ENCODE results near the gene DNMT1.

Gene DNMT1

GRCh38 chr19:10138879-10139795 lies 55.6 kb downstream of the DNMT1 start:
- no peaks in the 10 kb centered on the region for H3K4me1 ChIP-seq (ENCODE audit: control insufficient read depth in 2 of 2, insufficient read depth in 1 of 2, low read depth in 1 of 2, low read length in 2 of 2)
- H2BK15ac ChIP-seq (ENCODE audit: low read length): no peak overlapping the region
- H3K18ac ChIP-seq (ENCODE audit: low read length): no peak overlapping the region
- H2AFZ ChIP-seq (ENCODE audit: low read length): no peak overlapping the region
- H3K14ac ChIP-seq (ENCODE audit: low read length): no peak overlapping the region
- H4K91ac ChIP-seq (ENCODE audit: low read depth, low read length, poor library complexity): no peak overlapping the region
- no peak overlapping the region for H2AK5ac ChIP-seq (ENCODE audit: low read depth, low read length)
- no peaks in the 10 kb centered on the region for H3K27me3 ChIP-seq (ENCODE audit: control insufficient read depth in 3 of 3, insufficient read depth in 3 of 3, low read depth in 1 of 3, low read length in 3 of 3)
- no peak overlapping the region for H3K23ac ChIP-seq (ENCODE audit: low read depth, low read length, poor library complexity)
- H3K4me2 ChIP-seq (ENCODE audit: insufficient read depth, low read length, poor library complexity, severe bottlenecking): no peak overlapping the region
- peaks cover 82 to 99% of the 10 kb centered on the region in 2 donors for H3K36me3 ChIP-seq (replicated peaks in 1 of 2; ENCODE audit: control insufficient read depth in 2 of 2, insufficient read depth in 2 of 2, low read length in 2 of 2)
- H4K8ac ChIP-seq (ENCODE audit: low read depth, low read length): no peak overlapping the region
- H2BK120ac ChIP-seq (ENCODE audit: low read depth, low read length): no peak overlapping the region
- H3K9ac ChIP-seq (ENCODE audit: low read depth, low read length, poor library complexity): peak overlapping the region; percentile 9
- no peak overlapping the region for H3K4me3 ChIP-seq (ENCODE audit: low read length in 2 of 2)
- no peak overlapping the region for H2BK5ac ChIP-seq (ENCODE audit: low read length)
- H3K4ac ChIP-seq (ENCODE audit: low read length): no peak overlapping the region
- no peak overlapping the region for H2BK12ac ChIP-seq (ENCODE audit: low read length)
- H3K9me3 ChIP-seq (replicated peaks in 1 of 2; ENCODE audit: control insufficient read depth in 2 of 2, insufficient read depth in 1 of 2, low read depth in 1 of 2, low read length in 2 of 2): no peaks in the 10 kb centered on the region
- no peak overlapping the region for H3K27ac ChIP-seq (replicated peaks; ENCODE audit: low read length)
- DNase-seq (ENCODE audit: low spot score): no peak
- peaks cover 10% of the 10 kb centered on the region for H3K79me1 ChIP-seq (ENCODE audit: low read depth, low read length)
- no CpG with 5 or more reads among the region's 27 CpGs for WGBS, 2 donors (ENCODE audit: extremely low coverage in 2 of 2, insufficient read length in 2 of 2, insufficient replicate concordance in 1 of 2)

- WGBS, 2 donors (ENCODE audit: extremely low coverage in 2 of 2, insufficient read length in 2 of 2, insufficient replicate concordance in 1 of 2): no CpG with 5 or more reads among the region's 38 CpGs
- no peaks in the 10 kb centered on the region for H3K4me1 ChIP-seq (ENCODE audit: control insufficient read depth in 2 of 2, insufficient read depth in 1 of 2, low read depth in 1 of 2, low read length in 2 of 2)
These were observed 56.7 kb downstream of the DNMT1 start for GRCh38 chr19:10137751-10138682.

GRCh38 chr19:10136936-10137335 lies 57.8 kb downstream of the DNMT1 start:
- H3K9ac ChIP-seq (ENCODE audit: low read depth, low read length, poor library complexity): no peak overlapping the region
- H3K4ac ChIP-seq (ENCODE audit: low read length): no peak overlapping the region
- no peak overlapping the region for H2BK120ac ChIP-seq (ENCODE audit: low read depth, low read length)
- H2BK12ac ChIP-seq (ENCODE audit: low read length): no peak overlapping the region
- DNase-seq (ENCODE audit: low spot score): no peak
- H3K4me2 ChIP-seq (ENCODE audit: insufficient read depth, low read length, poor library complexity, severe bottlenecking): no peak overlapping the region
- H2AK5ac ChIP-seq (ENCODE audit: low read depth, low read length): no peak overlapping the region
- peaks cover 12% of the 10 kb centered on the region for H3K79me1 ChIP-seq (ENCODE audit: low read depth, low read length)
- peak overlapping the region; percentile 56 for H3K14ac ChIP-seq (ENCODE audit: low read length)
- H4K8ac ChIP-seq (ENCODE audit: low read depth, low read length): no peak overlapping the region
- H3K4me1 ChIP-seq (ENCODE audit: control insufficient read depth in 2 of 2, insufficient read depth in 1 of 2, low read depth in 1 of 2, low read length in 2 of 2): no peaks in the 10 kb centered on the region
- no peak overlapping the region for H3K18ac ChIP-seq (ENCODE audit: low read length)
- H3K9me3 ChIP-seq (replicated peaks in 1 of 2; ENCODE audit: control insufficient read depth in 2 of 2, insufficient read depth in 1 of 2, low read depth in 1 of 2, low read length in 2 of 2): no peaks in the 10 kb centered on the region
- peaks cover 78 to 98% of the 10 kb centered on the region in 2 donors for H3K36me3 ChIP-seq (replicated peaks in 1 of 2; ENCODE audit: control insufficient read depth in 2 of 2, insufficient read depth in 2 of 2, low read length in 2 of 2)
- no peak overlapping the region for H3K4me3 ChIP-seq (ENCODE audit: low read length in 2 of 2)
- no peak overlapping the region for H2BK15ac ChIP-seq (ENCODE audit: low read length)
- WGBS, 2 donors (ENCODE audit: extremely low coverage in 2 of 2, insufficient read length in 2 of 2, insufficient replicate concordance in 1 of 2): no CpG with 5 or more reads among the region's 14 CpGs
- H3K23ac ChIP-seq (ENCODE audit: low read depth, low read length, poor library complexity): peak overlapping the region; percentile 80
- no peak overlapping the region for H2BK5ac ChIP-seq (ENCODE audit: low read length)
- no peak overlapping the region for H3K27ac ChIP-seq (replicated peaks; ENCODE audit: low read length)
- no peaks in the 10 kb centered on the region for H3K27me3 ChIP-seq (ENCODE audit: control insufficient read depth in 3 of 3, insufficient read depth in 3 of 3, low read depth in 1 of 3, low read length in 3 of 3)
- no peak overlapping the region for H4K91ac ChIP-seq (ENCODE audit: low read depth, low read length, poor library complexity)
- H2AFZ ChIP-seq (ENCODE audit: low read length): no peak overlapping the region

More at GRCh38 chr19:10137751-10138682, 56.7 kb downstream of the DNMT1 start:
- Histone ChIP-seq H3K27ac (replicated peaks; ENCODE audit: low read length) (no peak overlapping the region), H2AFZ (ENCODE audit: low read length) (no peak overlapping the region), H2AK5ac (ENCODE audit: low read depth, low read length) (no peak overlapping the region), H3K79me1 (ENCODE audit: low read depth, low read length) (peaks cover 12% of the 10 kb centered on the region), H3K9me3 (replicated peaks in 1 of 2; ENCODE audit: control insufficient read depth in 2 of 2, insufficient read depth in 1 of 2, low read depth in 1 of 2, low read length in 2 of 2) (no peaks in the 10 kb centered on the region), H3K27me3 (ENCODE audit: control insufficient read depth in 3 of 3, insufficient read depth in 3 of 3, low read depth in 1 of 3, low read length in 3 of 3) (no peaks in the 10 kb centered on the region), H3K14ac (ENCODE audit: low read length) (no peak overlapping the region), H4K91ac (ENCODE audit: low read depth, low read length, poor library complexity) (no peak overlapping the region), H3K4me3 (ENCODE audit: low read length in 2 of 2) (peak overlapping the region in 1 of 2 donors; percentile 5), H3K9ac (ENCODE audit: low read depth, low read length, poor library complexity) (peak overlapping the region; percentile 30), H2BK15ac (ENCODE audit: low read length) (no peak overlapping the region), H4K8ac (ENCODE audit: low read depth, low read length) (no peak overlapping the region), H3K4ac (ENCODE audit: low read length) (no peak overlapping the region), H3K23ac (ENCODE audit: low read depth, low read length, poor library complexity) (no peak overlapping the region), H3K4me2 (ENCODE audit: insufficient read depth, low read length, poor library complexity, severe bottlenecking) (no peak overlapping the region), H2BK120ac (ENCODE audit: low read depth, low read length) (no peak overlapping the region), H2BK12ac (ENCODE audit: low read length) (no peak overlapping the region), H3K18ac (ENCODE audit: low read length) (no peak overlapping the region), H2BK5ac (ENCODE audit: low read length) (no peak overlapping the region), H3K36me3 (replicated peaks in 1 of 2; ENCODE audit: control insufficient read depth in 2 of 2, insufficient read depth in 2 of 2, low read length in 2 of 2) (peaks cover 83 to 99% of the 10 kb centered on the region in 2 donors)
- DNase-seq (ENCODE audit: low spot score): no peak

Measured in neuronal stem cell (in vitro differentiated cells).